H9 (cell line): ENCODE measurements around the gene MISP. TPM values are rescaled to one million over a fixed set of nuclear protein-coding genes. Genes with fewer than 3 reads are reported as not detected.

Experiments
- DNase-seq: peaks from one replicate; pipeline ENCODE4 v3.0.0-alpha.2; 2017
- H2AFZ ChIP-seq: one replicate; pipeline ENCODE4 v1.6.1; 2013; ENCODE audit warnings: mild to moderate bottlenecking, low read length, control low read depth, moderate library complexity
- H2AK5ac ChIP-seq: 2 replicates; pipeline ENCODE4 v1.6.1; 2013; ENCODE audit warnings: low read length, control low read depth, mixed read lengths; ENCODE audit not compliant: insufficient read length
- H2BK120ac ChIP-seq: one replicate; pipeline ENCODE4 v1.6.1; 2013; ENCODE audit warnings: low read depth, mild to moderate bottlenecking, low read length, control low read depth, inconsistent platforms; ENCODE audit not compliant: poor library complexity, severe bottlenecking
- H2BK12ac ChIP-seq: 2 replicates; pipeline ENCODE4 v1.6.1; 2013; ENCODE audit warnings: low read length, control low read depth, mixed read lengths, low read depth; ENCODE audit not compliant: insufficient read length
- H2BK15ac ChIP-seq: 2 replicates; pipeline ENCODE4 v1.6.1; 2013; ENCODE audit warnings: low read depth, low read length, control low read depth
- H2BK20ac ChIP-seq: one replicate; pipeline ENCODE4 v1.6.1; 2013; ENCODE audit warnings: low read depth, mild to moderate bottlenecking, low read length, control low read depth, inconsistent platforms; ENCODE audit not compliant: poor library complexity, severe bottlenecking
- H2BK5ac ChIP-seq: 2 replicates; pipeline ENCODE4 v1.6.1; 2013; ENCODE audit warnings: low read length, control low read depth, mixed read lengths; ENCODE audit not compliant: insufficient read length
- H3K14ac ChIP-seq: 2 replicates; pipeline ENCODE4 v1.6.1; 2013; ENCODE audit warnings: low read length, control low read depth; ENCODE audit not compliant: insufficient read depth
- H3K18ac ChIP-seq: 2 replicates; pipeline ENCODE4 v1.6.1; 2013; ENCODE audit warnings: low read depth, mild to moderate bottlenecking, mixed read lengths, low read length, control low read depth; ENCODE audit not compliant: insufficient read length
- H3K23ac ChIP-seq: 2 replicates; pipeline ENCODE4 v1.6.1; 2013; ENCODE audit warnings: low read length, control low read depth, mixed read lengths, low read depth; ENCODE audit not compliant: insufficient read length
- H3K23me2 ChIP-seq: 2 replicates; pipeline ENCODE4 v1.6.1; 2013; ENCODE audit warnings: low read depth, mild to moderate bottlenecking, mixed read lengths, low read length, control low read depth; ENCODE audit not compliant: insufficient read length, poor library complexity, severe bottlenecking
- H3K27ac ChIP-seq: 2 replicates; pipeline ENCODE4 v1.5.1; 2013; ENCODE audit warnings: low read length, control low read depth, mixed read lengths, low read depth; ENCODE audit not compliant: insufficient read length
- H3K27me3 ChIP-seq: 2 replicates; pipeline ENCODE4 v1.6.1; 2013; ENCODE audit warnings: low read length, control low read depth, inconsistent platforms; ENCODE audit not compliant: insufficient read depth
- H3K4ac ChIP-seq: 2 replicates; pipeline ENCODE4 v1.6.1; 2013; ENCODE audit warnings: low read depth, mild to moderate bottlenecking, control low read depth, inconsistent platforms, low read length, moderate library complexity
- H3K4me1 ChIP-seq: 2 replicates; pipeline ENCODE4 v1.6.1; 2013; ENCODE audit warnings: low read length, control low read depth, inconsistent platforms; ENCODE audit not compliant: insufficient read depth
- H3K4me2 ChIP-seq: 2 replicates; pipeline ENCODE4 v1.6.1; 2013; ENCODE audit warnings: low read length, control low read depth, mixed read lengths; ENCODE audit not compliant: insufficient read length, insufficient read depth
- H3K56ac ChIP-seq: 2 replicates; pipeline ENCODE4 v1.6.1; 2013; ENCODE audit warnings: low read depth, mild to moderate bottlenecking, mixed read lengths, low read length, control low read depth; ENCODE audit not compliant: insufficient read length
- H3K79me1 ChIP-seq: 2 replicates; pipeline ENCODE4 v1.6.1; 2013; ENCODE audit warnings: low read depth, mild to moderate bottlenecking, moderate library complexity, low read length, control low read depth, inconsistent platforms; ENCODE audit not compliant: insufficient read depth, poor library complexity, severe bottlenecking
- H3K79me2 ChIP-seq: 2 replicates; pipeline ENCODE4 v1.6.1; 2013; ENCODE audit warnings: low read length, control low read depth, inconsistent platforms; ENCODE audit not compliant: insufficient read depth
- H3K9ac ChIP-seq: 2 replicates; pipeline ENCODE4 v1.6.1; 2013; ENCODE audit warnings: low read length, control low read depth, mixed read lengths; ENCODE audit not compliant: insufficient read length; ENCODE audit errors: extremely low read depth
- H3K9me3 ChIP-seq: one replicate; pipeline ENCODE4 v1.6.1; 2013; ENCODE audit warnings: low read depth, low read length, inconsistent platforms; ENCODE audit not compliant: control insufficient read depth
- H3T11ph ChIP-seq: one replicate; pipeline ENCODE4 v1.6.1; 2013; ENCODE audit warnings: mild to moderate bottlenecking, low read length, control low read depth, inconsistent platforms
- H4K20me1 ChIP-seq: one replicate; pipeline ENCODE4 v1.6.1; 2013; ENCODE audit not compliant: control insufficient read depth, insufficient read length, insufficient read depth
- H4K5ac ChIP-seq: 2 replicates; pipeline ENCODE4 v1.6.1; 2013; ENCODE audit warnings: low read depth, mild to moderate bottlenecking, mixed read lengths, low read length, control low read depth; ENCODE audit not compliant: insufficient read length
- H4K8ac ChIP-seq: replicated peaks from 2 replicates; pipeline ENCODE4 v1.6.1; 2013; ENCODE audit warnings: low read length, control low read depth, mixed read lengths, low read depth; ENCODE audit not compliant: insufficient read length
- H4K91ac ChIP-seq: 2 replicates; pipeline ENCODE4 v1.6.1; 2013; ENCODE audit warnings: low read depth, mild to moderate bottlenecking, moderate library complexity, mixed read lengths, low read length, control low read depth; ENCODE audit not compliant: insufficient read length
- H3K27ac Mint-ChIP-seq, 3 experiments: 2 replicates in 2 of 3; 3 replicates in 1 of 3; pipeline ENCODE4 v1.8.0; 2020 to 2021; ENCODE audit warnings: mixed read lengths in 3 of 3, mild to moderate bottlenecking in 1 of 3, moderate library complexity in 1 of 3
- H3K27me3 Mint-ChIP-seq: 2 replicates; pipeline ENCODE4 v1.8.0; 2021; ENCODE audit warnings: low read depth, mild to moderate bottlenecking, moderate library complexity, mixed read lengths
- H3K36me3 Mint-ChIP-seq, 3 experiments: 2 replicates in 2 of 3; 3 replicates in 1 of 3; pipeline ENCODE4 v1.8.0; 2020 to 2021; ENCODE audit warnings: low read depth in 3 of 3, mixed read lengths in 3 of 3; ENCODE audit not compliant: insufficient read depth in 1 of 3
- H3K4me1 Mint-ChIP-seq, 2 experiments: 2 replicates each; pipeline ENCODE4 v1.8.0; 2020; ENCODE audit warnings: mixed read lengths in 2 of 2
- H3K4me3 Mint-ChIP-seq, 2 experiments: 2 replicates in 1 of 2; 3 replicates in 1 of 2; pipeline ENCODE4 v1.8.0; 2020 to 2021; ENCODE audit warnings: mild to moderate bottlenecking in 2 of 2, mixed read lengths in 2 of 2, moderate library complexity in 1 of 2
- H3K9me3 Mint-ChIP-seq, 2 experiments: 2 replicates in 1 of 2; 3 replicates in 1 of 2; pipeline ENCODE4 v1.8.0; 2020; ENCODE audit warnings: mild to moderate bottlenecking in 2 of 2, mixed read lengths in 2 of 2, moderate library complexity in 1 of 2
- WGBS: extraction: QIAGEN DNeasy Blood & Tissue Kit; methylation state at CpG from one replicate; pipeline ENCODE4 v1.1.7; 2013; ENCODE audit warnings: missing lambda C conversion rate, low lambda C conversion rate, mixed read lengths; ENCODE audit not compliant: insufficient read length; ENCODE audit errors: extremely low coverage; 5-methylcytosine and 5-hydroxymethylcytosine counted together
- total RNA-seq: library from RNA; stranded (reverse); gene quantifications from 2 replicates; pipeline ENCODE4 v1.2.1, GENCODE V29; 2021
- TF ChIP-seq, protein P1 (sequence below): fragments of 200-600 bp; sonication (generic); conservative IDR thresholded peaks from 3 replicates; pipeline ENCODE4 v1.8.0; 2021; ENCODE audit warnings: antibody characterized with exemption, mild to moderate bottlenecking

Gene MISP
- total RNA-seq, 1 experiment from 2014 or later: 0.44 TPM

DNA sequence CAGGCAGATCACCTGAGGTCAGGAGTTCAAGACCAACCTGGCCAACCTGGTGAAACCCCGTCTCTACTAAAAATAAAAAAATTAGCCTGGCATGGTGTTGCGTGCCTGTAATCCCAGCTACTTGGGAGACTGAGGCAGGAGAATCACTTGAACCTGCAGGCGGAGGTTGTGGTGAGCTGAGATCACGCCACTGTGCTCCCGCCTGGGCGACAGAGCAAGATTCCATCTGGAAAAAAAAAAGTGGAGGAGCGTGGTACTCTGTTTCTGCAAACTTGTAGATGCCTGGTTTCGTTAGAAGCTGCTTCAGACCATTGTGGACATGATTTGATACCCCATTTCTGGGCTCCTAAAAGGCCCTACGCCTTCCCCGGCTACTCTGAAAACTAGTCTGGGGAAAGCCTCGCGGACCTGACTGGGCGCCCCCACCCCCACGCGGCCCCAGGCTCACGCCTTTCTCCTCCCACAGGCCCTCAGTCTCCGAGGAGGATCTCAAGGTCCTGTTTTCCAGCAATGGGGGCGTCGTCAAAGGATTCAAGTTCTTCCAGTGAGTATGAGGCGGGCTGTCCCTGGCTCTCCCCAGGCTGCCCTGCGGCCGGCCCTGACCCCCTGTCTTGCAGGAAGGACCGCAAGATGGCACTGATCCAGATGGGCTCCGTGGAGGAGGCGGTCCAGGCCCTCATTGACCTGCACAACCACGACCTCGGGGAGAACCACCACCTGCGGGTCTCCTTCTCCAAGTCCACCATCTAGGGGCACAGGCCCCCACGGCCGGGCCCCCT, 59.4 kb downstream of the MISP start:
- Histone ChIP-seq H3K14ac (no peak overlapping the region), H2BK120ac (no peak overlapping the region), H2BK5ac (no peak overlapping the region), H3K23ac (no peak overlapping the region), H3K56ac (no peak overlapping the region), H2AK5ac (no peak overlapping the region), H4K20me1 (no peaks in the 10 kb centered on the region), H3K79me2 (no peaks in the 10 kb centered on the region), H3K79me1 (peaks cover 4% of the 10 kb centered on the region), H3K4me1 (no peaks in the 10 kb centered on the region), H4K91ac (no peak overlapping the region), H3K4ac (no peak overlapping the region), H3K23me2 (no peaks in the 10 kb centered on the region), H3K27ac (no peak overlapping the region), H3K18ac (no peak overlapping the region), H3T11ph (no peak overlapping the region), H2BK12ac (no peak overlapping the region), H3K9ac (no peak overlapping the region), H2AFZ (no peak overlapping the region), H2BK15ac (no peak overlapping the region), H4K5ac (no peak overlapping the region), H3K27me3 (no peaks in the 10 kb centered on the region), H2BK20ac (no peak overlapping the region), H4K8ac (no peak overlapping the region), H3K4me2 (no peak overlapping the region), H3K9me3 (no peaks in the 10 kb centered on the region)
- DNase-seq: peak; percentile 39
- no CpG with 5 or more reads among the region's 30 CpGs for WGBS
- TF ChIP-seq, protein P1, sequence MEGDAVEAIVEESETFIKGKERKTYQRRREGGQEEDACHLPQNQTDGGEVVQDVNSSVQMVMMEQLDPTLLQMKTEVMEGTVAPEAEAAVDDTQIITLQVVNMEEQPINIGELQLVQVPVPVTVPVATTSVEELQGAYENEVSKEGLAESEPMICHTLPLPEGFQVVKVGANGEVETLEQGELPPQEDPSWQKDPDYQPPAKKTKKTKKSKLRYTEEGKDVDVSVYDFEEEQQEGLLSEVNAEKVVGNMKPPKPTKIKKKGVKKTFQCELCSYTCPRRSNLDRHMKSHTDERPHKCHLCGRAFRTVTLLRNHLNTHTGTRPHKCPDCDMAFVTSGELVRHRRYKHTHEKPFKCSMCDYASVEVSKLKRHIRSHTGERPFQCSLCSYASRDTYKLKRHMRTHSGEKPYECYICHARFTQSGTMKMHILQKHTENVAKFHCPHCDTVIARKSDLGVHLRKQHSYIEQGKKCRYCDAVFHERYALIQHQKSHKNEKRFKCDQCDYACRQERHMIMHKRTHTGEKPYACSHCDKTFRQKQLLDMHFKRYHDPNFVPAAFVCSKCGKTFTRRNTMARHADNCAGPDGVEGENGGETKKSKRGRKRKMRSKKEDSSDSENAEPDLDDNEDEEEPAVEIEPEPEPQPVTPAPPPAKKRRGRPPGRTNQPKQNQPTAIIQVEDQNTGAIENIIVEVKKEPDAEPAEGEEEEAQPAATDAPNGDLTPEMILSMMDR: no peak
- Mint-ChIP-seq H3K4me1 (0 out of 4 replicates have a peak, but pooled peaks cover 0 to 3% of the 10 kb centered on the region in 2 experiments), H3K27me3 (peaks cover 3% of the 10 kb centered on the region; the same call in 1 of the 2 replicates), H3K36me3 (peaks cover 36 to 63% (median 62%) of the 10 kb centered on the region in 3 experiments), H3K27ac (peak overlapping the region in 1 of 3 experiments; percentile 91; a peak in 2 of 7 replicates), H3K4me3 (no peak overlapping the region), H3K9me3 (no peaks in the 10 kb centered on the region; a peak in 1 of 5 replicates)
